ENCODE measurements around the gene STK35.

- TF ChIP-seq CTCF (IDR thresholded peaks at IDR 0.05), result no peak
- TF ChIP-seq POLR2AphosphoS5 (IDR thresholded peaks at IDR 0.05), result no peak
- TF ChIP-seq POLR2A (IDR thresholded peaks at IDR 0.05), result no peak
Observed at GRCh38 chr20:2137552-2138201, 36.0 kb downstream of the STK35 start.
